Heart left ventricle (tissue), 16 donors: Measurements from ENCODE around the gene CST1. TPM values are rescaled to one million over a fixed set of nuclear protein-coding genes. Genes with fewer than 3 reads are reported as not detected.
"Not testable (repeated sequence)": the region's sequence is repeated elsewhere in the genome, so short reads cannot be mapped to it uniquely, and the experiment has no call there.

Experiments
- ATAC-seq, 4 donors: fragments of 200-7000 bp; cut with Tn5 transposase; one replicate each; pipeline ENCODE4 v1.9.1; 2020 to 2022; ENCODE audit warnings: moderate library complexity in 4 of 4, mild to moderate bottlenecking in 3 of 4, moderate number of reproducible peaks in 1 of 4
- DNase-seq, 5 donors: peaks; one replicate each; pipeline ENCODE4 v3.0.0-alpha.2; 2020
- H3K27ac ChIP-seq, 12 donors: fragments of 200-600 bp; sonication (generic) in 4 of 12; one replicate each; pipeline versions ENCODE4 v1.5.0 to v1.8.0; 2016 to 2022; ENCODE audit warnings: mild to moderate bottlenecking in 2 of 12
- H3K27me3 ChIP-seq, 9 donors: fragments of 200-600 bp; sonication (generic) in 2 of 9; one replicate each; pipeline versions ENCODE4 v1.5.1 to v1.8.0; 2016 to 2022; ENCODE audit warnings: mild to moderate bottlenecking in 3 of 9
- H3K36me3 ChIP-seq, 9 donors: fragments of 200-600 bp; sonication (generic) in 2 of 9; one replicate each; pipeline versions ENCODE4 v1.5.0 to v1.8.0; 2018 to 2022; ENCODE audit warnings: mild to moderate bottlenecking in 2 of 9
- H3K4me1 ChIP-seq, 12 donors: fragments of 200-600 bp; sonication (generic) in 4 of 12; one replicate each; pipeline versions ENCODE4 v1.5.0 to v1.8.0; 2016 to 2022; ENCODE audit warnings: mild to moderate bottlenecking in 3 of 12
- H3K4me3 ChIP-seq, 12 donors: fragments of 200-600 bp; sonication (generic) in 4 of 12; one replicate each; pipeline versions ENCODE4 v1.5.0 to v1.8.0; 2017 to 2022; ENCODE audit warnings: mild to moderate bottlenecking in 9 of 12, moderate library complexity in 4 of 12
- H3K9me3 ChIP-seq, 12 donors: fragments of 200-600 bp; sonication (generic) in 4 of 12; one replicate each; pipeline versions ENCODE4 v1.5.0 to v1.8.0; 2016 to 2022; ENCODE audit warnings: mild to moderate bottlenecking in 1 of 12
- CTCF ChIP-seq, 12 donors: fragments of 200-600 bp; sonication (generic) in 4 of 12; IDR thresholded peaks; one replicate each; pipeline versions ENCODE4 v1.5.0 to v1.8.0; 2018 to 2022; ENCODE audit warnings: antibody characterized with exemption in 12 of 12, mild to moderate bottlenecking in 5 of 12
- POLR2A ChIP-seq, 2 donors: fragments of 450-650 bp; IDR thresholded peaks; one replicate each; pipeline ENCODE4 v1.6.1; 2017; ENCODE audit warnings: antibody characterized with exemption in 2 of 2, mild to moderate bottlenecking in 2 of 2, moderate library complexity in 2 of 2
- WGBS, 4 donors: extraction: QIAGEN DNeasy Blood & Tissue Kit in 2 of 4; methylation state at CpG; one replicate each; pipeline versions ENCODE4 v1.1.5 to v1.1.7; 2013 to 2018; 5-methylcytosine and 5-hydroxymethylcytosine counted together
- intact Hi-C, 10 donors: fragments of 100-400 bp; cut with DNase I; formaldehyde crosslinking; loops; one replicate each; pipeline versions ENCODE4 v1.11.1 to v1.14.2; 2022
- polyA plus RNA-seq, 2 donors: library from polyadenylated mRNA; stranded (reverse); fragments of 200-250 nt; gene quantifications; one replicate each; pipeline ENCODE4 v1.2.3, GENCODE V29; 2013
- total RNA-seq, 9 donors: library from RNA; depleted of rRNA in 2 of 9; stranded (reverse); fragments of >200 nt in 2 of 9; fragmentation: NEBNext Ultra II Directional in 3 of 9; extraction: Animal tissue kit (Norgen Biotek cat#: 25700) in 3 of 9; gene quantifications; one replicate each; pipeline versions ENCODE4 v1.1.0 to v1.2.4, GENCODE V29; 2016 to 2023
- donor health status: ischemic (EF 13 %, LVEDD 7.1; RV severe dilation, severe dysfunction).
- donor health status: healthy with polysubstance abuse.
- donor health status: DM: no; HTN: yes; CAD: no.
- donor health status: DM: no; HTN: no; CAD: no.
- donor health status: ischemic (EF 25% LVEDD 6.9; RV normal size, moderate dysfunction).
- donor health status: ischemic (EF 25% LVEDD 5.7; RV mildly dilated, moderate dysfunction).
- donor health status: healthy.
- donor health status: DM: yes; HTN: yes; CAD: no.
- donor health status: ischemic (EF 35%, LVEDD 5.7; RV mildly dilated, moderate dysfunction).
- donor health status: nonischemic (EF 11% LVEDD 7.7; RV severe dilation, severe dysfunction).
- donor health status: DM: yes; HTN: yes; CAD: no.
- donor health status: PGD.
- donor health status: ischemic (EF 29% LVEDD 5.4; RV normal size, mild dysfunction).
- donor health status: nonischemic (EF 23%, LVEDD 6.1; RV moderate dilation, normal function).

The CST1 gene
- total and polyA plus RNA-seq, 11 donors: not detected

DNA sequence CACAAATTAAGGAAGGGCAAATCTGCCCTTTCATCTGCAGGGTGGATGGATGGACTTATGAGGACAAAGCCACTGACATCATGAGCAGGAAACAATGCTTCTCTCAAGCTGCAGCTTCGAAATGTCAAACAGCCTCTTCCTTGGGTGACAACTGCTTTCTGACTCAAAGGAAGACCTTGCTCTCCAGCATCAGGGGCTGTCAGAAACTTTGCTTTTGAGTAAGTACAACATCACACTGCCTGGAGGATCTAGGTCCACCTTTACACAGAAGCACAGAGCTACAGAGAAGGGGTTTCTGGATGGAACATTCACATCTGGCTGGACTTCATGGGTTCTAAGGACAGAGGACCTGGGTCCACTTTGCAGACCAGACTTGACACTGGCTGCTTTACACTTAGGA lies 5.9 kb downstream of the CST1 start:
- H3K36me3 ChIP-seq: no peaks in the 10 kb centered on the region
- DNase-seq: no peak
- intact Hi-C loops: no loop called here
- no peaks in the 10 kb centered on the region for H3K4me1 ChIP-seq
- ATAC-seq: no peak
- TF ChIP-seq POLR2A (IDR thresholded peaks at IDR 0.05): no peak
- no peak for TF ChIP-seq CTCF (IDR thresholded peaks at IDR 0.05)
- H3K27ac ChIP-seq: no peak overlapping the region
- no peaks in the 10 kb centered on the region for H3K27me3 ChIP-seq
- H3K9me3 ChIP-seq: no peaks in the 10 kb centered on the region
- H3K4me3 ChIP-seq: no peak overlapping the region
- 42 to 52% (median 49%) methylated on average over 1 of the region's 1 CpG for WGBS, 4 donors

DNA sequence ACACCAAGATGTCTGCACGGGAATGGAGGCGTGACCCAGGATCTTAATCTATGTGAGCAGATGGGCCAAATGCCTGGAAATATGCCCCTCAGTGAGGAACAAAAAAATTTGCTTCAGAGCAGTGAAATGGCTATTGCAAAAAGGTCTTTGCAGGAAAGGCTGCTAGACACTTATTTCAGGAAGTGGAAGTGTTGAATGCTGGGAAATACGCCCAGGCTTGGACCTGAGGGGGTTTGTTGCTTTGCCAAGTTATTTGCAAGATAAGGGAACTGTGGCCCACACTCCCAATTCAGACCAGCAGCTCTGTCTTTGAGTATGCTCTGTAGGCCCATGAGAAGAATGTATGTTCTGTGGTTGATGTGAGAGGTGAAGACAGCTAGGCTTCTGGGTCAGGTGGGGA lies 15.3 kb downstream of the CST1 start:
- not testable (repeated sequence) for H3K4me1 ChIP-seq, H3K27me3 ChIP-seq, H3K27ac ChIP-seq, H3K9me3 ChIP-seq, ATAC-seq, DNase-seq, H3K36me3 ChIP-seq, H3K4me3 ChIP-seq
- 43 to 58% (median 52%) methylated on average over 3 of the region's 3 CpGs for WGBS, 4 donors
- intact Hi-C loops: loop anchor here in 1 of 10 donors (5.0 kb wide), 1 partner anchor 1073 kb away; no protein-coding TSS in a partner anchor

DNA sequence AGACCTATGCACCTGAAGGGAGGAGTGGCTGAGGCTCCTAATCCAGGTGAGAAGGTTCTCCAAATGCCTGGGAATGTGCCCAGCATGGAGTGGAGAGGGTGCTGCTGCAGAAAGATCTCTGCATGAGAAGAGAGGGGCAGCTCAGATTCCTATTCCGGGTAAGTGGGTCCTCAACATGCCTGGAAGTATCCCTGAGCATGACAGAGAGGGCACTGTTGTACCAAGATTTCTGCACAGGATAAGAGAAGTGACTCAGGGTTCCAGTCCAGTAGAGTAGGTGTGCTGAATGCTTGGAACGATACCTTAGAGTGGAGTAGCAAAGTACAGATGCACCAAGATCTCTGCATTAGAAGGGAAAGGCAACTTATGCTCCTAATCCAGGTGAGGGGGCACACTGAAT lies 15.8 kb downstream of the CST1 start:
- not testable (repeated sequence) for H3K4me1 ChIP-seq, H3K27me3 ChIP-seq, ATAC-seq, H3K36me3 ChIP-seq, DNase-seq, H3K4me3 ChIP-seq, H3K27ac ChIP-seq, H3K9me3 ChIP-seq
- 77 to 90% (median 84%) methylated on average over 2 of the region's 2 CpGs for WGBS, 4 donors
- intact Hi-C loops: loop anchor here in 1 of 10 donors (5.0 kb wide), 1 partner anchor 1073 kb away; no protein-coding TSS in a partner anchor

GRCh38 chr20:23734440-23734839 lies 16.3 kb downstream of the CST1 start:
- H3K27ac ChIP-seq, H3K27me3 ChIP-seq, intact Hi-C loops, ATAC-seq, H3K9me3 ChIP-seq, H3K4me1 ChIP-seq, DNase-seq, H3K4me3 ChIP-seq, H3K36me3 ChIP-seq: not testable (repeated sequence)
- 89 to 100% (median 98%) methylated on average over 1 of the region's 1 CpG for WGBS, 4 donors

- H3K27ac ChIP-seq: no peak overlapping the region
- no peak overlapping the region for H3K4me3 ChIP-seq
- no peaks in the 10 kb centered on the region for H3K9me3 ChIP-seq
- ATAC-seq (no peak), DNase-seq (no peak)
- H3K36me3 ChIP-seq: no peaks in the 10 kb centered on the region
- H3K27me3 ChIP-seq: no peaks in the 10 kb centered on the region
- peaks cover 0 to 3% (median 0%) of the 10 kb centered on the region in 12 donors for H3K4me1 ChIP-seq
- intact Hi-C loops: no loop called here
- 75 to 87% (median 81%) methylated on average over 3 of the region's 3 CpGs for WGBS, 4 donors
- TF ChIP-seq POLR2A (IDR thresholded peaks at IDR 0.05) (no peak), CTCF (IDR thresholded peaks at IDR 0.05) (no peak)
Measured at GRCh38 chr20:23727016-23727415, 23.7 kb downstream of the CST1 start.

GRCh38 chr20:23725102-23725501 lies 25.6 kb downstream of the CST1 start:
- ATAC-seq: no peak
- peaks cover 0 to 3% (median 0%) of the 10 kb centered on the region in 12 donors for H3K4me1 ChIP-seq
- H3K36me3 ChIP-seq: no peaks in the 10 kb centered on the region
- TF ChIP-seq POLR2A (IDR thresholded peaks at IDR 0.05): no peak
- TF ChIP-seq CTCF (IDR thresholded peaks at IDR 0.05): no peak
- H3K4me3 ChIP-seq: no peak overlapping the region
- no peaks in the 10 kb centered on the region for H3K9me3 ChIP-seq
- 91 to 94% (median 92%) methylated on average over 3 of the region's 3 CpGs for WGBS, 4 donors
- no peaks in the 10 kb centered on the region for H3K27me3 ChIP-seq
- no peak overlapping the region for H3K27ac ChIP-seq
- intact Hi-C loops: no loop called here
- DNase-seq: no peak
